Mesenchymal stem cell (in vitro differentiated cells and primary cell): Measurements from ENCODE around the gene BUD13.

ENCODE experiments used
- DNase-seq: peaks from one replicate; pipeline ENCODE4 v3.0.0-alpha.2; 2013
- H2AFZ ChIP-seq: one replicate; pipeline ENCODE4 v1.6.1; 2013; ENCODE audit warnings: low read depth, mild to moderate bottlenecking, control low read depth, inconsistent platforms, low read length, moderate library complexity
- H2AK5ac ChIP-seq: 2 replicates; pipeline ENCODE4 v1.6.1; 2013; ENCODE audit warnings: low read length, moderate library complexity, mild to moderate bottlenecking, inconsistent platforms; ENCODE audit not compliant: severe bottlenecking
- H2BK120ac ChIP-seq: one replicate; pipeline ENCODE4 v1.6.1; 2013; ENCODE audit warnings: low read depth, mild to moderate bottlenecking, inconsistent platforms, low read length, moderate library complexity
- H2BK12ac ChIP-seq, 2 experiments: one replicate each; pipeline ENCODE4 v1.6.1; 2013; ENCODE audit warnings: inconsistent platforms in 2 of 2, low read length in 2 of 2, mild to moderate bottlenecking in 2 of 2, moderate library complexity in 2 of 2, control low read depth in 1 of 2
- H2BK15ac ChIP-seq: one replicate; pipeline ENCODE4 v1.6.1; 2013; ENCODE audit warnings: mild to moderate bottlenecking, low read depth, inconsistent platforms; ENCODE audit not compliant: poor library complexity, severe bottlenecking
- H2BK5ac ChIP-seq: 2 replicates; pipeline ENCODE4 v1.6.1; 2013; ENCODE audit warnings: low read depth, mild to moderate bottlenecking, low read length, control low read depth, inconsistent platforms; ENCODE audit not compliant: poor library complexity, severe bottlenecking
- H3K14ac ChIP-seq, 2 experiments: one replicate each; pipeline ENCODE4 v1.6.1; 2013; ENCODE audit warnings: inconsistent platforms in 2 of 2, low read length in 2 of 2, control low read depth in 1 of 2, mild to moderate bottlenecking in 1 of 2, moderate library complexity in 1 of 2
- H3K18ac ChIP-seq, 2 experiments: one replicate each; pipeline ENCODE4 v1.6.1; 2013; ENCODE audit warnings: inconsistent platforms in 2 of 2, low read length in 2 of 2, control low read depth in 1 of 2, low read depth in 1 of 2, mild to moderate bottlenecking in 1 of 2
- H3K23ac ChIP-seq, 2 experiments: one replicate each; pipeline ENCODE4 v1.6.1; 2013; ENCODE audit warnings: inconsistent platforms in 2 of 2, low read length in 2 of 2, mild to moderate bottlenecking in 2 of 2, moderate library complexity in 2 of 2, control low read depth in 1 of 2
- H3K27ac ChIP-seq: 2 replicates; pipeline ENCODE4 v1.5.1; 2013; ENCODE audit warnings: mild to moderate bottlenecking, moderate library complexity, low read length, control low read depth, inconsistent platforms; ENCODE audit not compliant: poor library complexity, severe bottlenecking
- H3K27me3 ChIP-seq, 2 experiments: 2 replicates each; pipeline versions ENCODE4 v1.6.1 to v1.7.0; 2013; ENCODE audit warnings: low read length in 2 of 2, mild to moderate bottlenecking in 2 of 2, moderate library complexity in 2 of 2, control low read depth in 1 of 2, inconsistent platforms in 1 of 2; ENCODE audit not compliant: control insufficient read depth in 1 of 2, insufficient read depth in 1 of 2
- H3K36me3 ChIP-seq, 2 experiments: 2 replicates each; pipeline versions ENCODE4 v1.6.1 to v1.7.0; 2013; ENCODE audit warnings: low read length in 2 of 2, control low read depth in 1 of 2, inconsistent platforms in 1 of 2, low read depth in 1 of 2, mild to moderate bottlenecking in 1 of 2; ENCODE audit not compliant: insufficient read depth in 2 of 2, control insufficient read depth in 1 of 2
- H3K4ac ChIP-seq, 2 experiments: one replicate each; pipeline ENCODE4 v1.6.1; 2013; ENCODE audit warnings: inconsistent platforms in 2 of 2, low read length in 2 of 2, mild to moderate bottlenecking in 2 of 2, moderate library complexity in 2 of 2, control low read depth in 1 of 2, low read depth in 1 of 2
- H3K4me1 ChIP-seq: 2 replicates; pipeline ENCODE4 v1.6.1; 2013; ENCODE audit warnings: low read depth, low read length, control low read depth; ENCODE audit not compliant: control insufficient read depth, insufficient read depth
- H3K4me2 ChIP-seq: 2 replicates; pipeline ENCODE4 v1.6.1; 2013; ENCODE audit warnings: low read length, mild to moderate bottlenecking, inconsistent platforms; ENCODE audit not compliant: poor library complexity, severe bottlenecking
- H3K4me3 ChIP-seq, 2 experiments: 2 replicates each; pipeline versions ENCODE4 v1.5.1 to v1.7.0; 2013; ENCODE audit warnings: low read length in 2 of 2, mild to moderate bottlenecking in 2 of 2, control low read depth in 1 of 2, low read depth in 1 of 2; ENCODE audit not compliant: insufficient read depth in 1 of 2
- H3K79me1 ChIP-seq: replicated peaks from 2 replicates; pipeline ENCODE4 v1.6.1; 2013; ENCODE audit warnings: mild to moderate bottlenecking, control low read depth, low read length, inconsistent platforms; ENCODE audit not compliant: poor library complexity, severe bottlenecking
- H3K9ac ChIP-seq: 2 replicates; pipeline ENCODE4 v1.7.0; 2013; ENCODE audit warnings: mild to moderate bottlenecking, low read length, moderate library complexity
- H3K9me3 ChIP-seq: 2 replicates; pipeline ENCODE4 v1.7.0; 2013; ENCODE audit warnings: mild to moderate bottlenecking, low read length; ENCODE audit not compliant: control insufficient read depth
- H4K8ac ChIP-seq: one replicate; pipeline ENCODE4 v1.6.1; 2013; ENCODE audit warnings: inconsistent platforms, mild to moderate bottlenecking, low read length, moderate library complexity
- H4K91ac ChIP-seq: one replicate; pipeline ENCODE4 v1.6.1; 2013; ENCODE audit warnings: mild to moderate bottlenecking, low read length, inconsistent platforms
- WGBS: methylation state at CpG from one replicate; pipeline ENCODE4 v1.1.7; 2013; ENCODE audit warnings: mixed read lengths; 5-methylcytosine and 5-hydroxymethylcytosine counted together

BUD13 gene

GRCh38 chr11:116730601-116731000 lies 42.2 kb downstream of the BUD13 start:
- H3K23ac ChIP-seq: no peak overlapping the region
- H2BK5ac ChIP-seq: no peak overlapping the region
- no peaks in the 10 kb centered on the region for H3K36me3 ChIP-seq
- no peak overlapping the region for H3K4ac ChIP-seq
- H3K27me3 ChIP-seq: peaks cover 32 to 54% of the 10 kb centered on the region in 2 experiments
- no peak for DNase-seq
- no peak overlapping the region for H3K18ac ChIP-seq
- no peak overlapping the region for H2BK12ac ChIP-seq
- H3K9ac ChIP-seq: peak overlapping the region; percentile 7
- H2AFZ ChIP-seq: no peak overlapping the region
- H2BK120ac ChIP-seq: no peak overlapping the region
- no peak overlapping the region for H3K27ac ChIP-seq
- H2BK15ac ChIP-seq: no peak overlapping the region
- no peak overlapping the region for H4K91ac ChIP-seq
- H3K79me1 ChIP-seq: no peaks in the 10 kb centered on the region
- H3K4me1 ChIP-seq: peaks cover 19% of the 10 kb centered on the region
- no peak overlapping the region for H3K14ac ChIP-seq
- no peak overlapping the region for H4K8ac ChIP-seq
- H2AK5ac ChIP-seq: no peak overlapping the region
- WGBS: 78% methylated on average over 5 of the region's 6 CpGs
- no peak overlapping the region for H3K4me3 ChIP-seq
- H3K9me3 ChIP-seq: no peaks in the 10 kb centered on the region
- H3K4me2 ChIP-seq: no peak overlapping the region

- no peak overlapping the region for H3K4ac ChIP-seq
- WGBS: 94% methylated on average over 10 of the region's 10 CpGs
- H2BK5ac ChIP-seq: no peak overlapping the region
These were observed 42.6 kb downstream of the BUD13 start for GRCh38 chr11:116730241-116730561.

GRCh38 chr11:116729501-116730240 lies 43.1 kb downstream of the BUD13 start:
- Histone ChIP-seq H2BK5ac (no peak overlapping the region), H2BK15ac (no peak overlapping the region), H3K4me3 (no peak overlapping the region), H3K9ac (no peak overlapping the region), H3K18ac (no peak overlapping the region), H2AK5ac (no peak overlapping the region), H3K4ac (no peak overlapping the region), H3K23ac (no peak overlapping the region), H3K27me3 (peaks cover 32 to 54% of the 10 kb centered on the region in 2 experiments), H4K8ac (no peak overlapping the region), H3K14ac (peak overlapping the region in 1 of 2 experiments; percentile 3), H2BK12ac (no peak overlapping the region), H2AFZ (no peak overlapping the region), H2BK120ac (no peak overlapping the region), H3K9me3 (no peaks in the 10 kb centered on the region), H3K27ac (no peak overlapping the region), H3K79me1 (no peaks in the 10 kb centered on the region), H3K4me1 (peaks cover 21% of the 10 kb centered on the region), H4K91ac (no peak overlapping the region), H3K4me2 (no peak overlapping the region), H3K36me3 (no peaks in the 10 kb centered on the region)
- WGBS: 88% methylated on average over 8 of the region's 8 CpGs
- no peak for DNase-seq

More at GRCh38 chr11:116730241-116730561, 42.6 kb downstream of the BUD13 start:
- Histone ChIP-seq H3K23ac (no peak overlapping the region), H2AFZ (no peak overlapping the region), H3K4me3 (no peak overlapping the region), H3K14ac (no peak overlapping the region), H3K27me3 (peaks cover 32 to 54% of the 10 kb centered on the region in 2 experiments), H2BK120ac (no peak overlapping the region), H2BK12ac (no peak overlapping the region), H4K8ac (no peak overlapping the region), H3K9ac (peak overlapping the region; percentile 7), H3K36me3 (no peaks in the 10 kb centered on the region), H3K27ac (no peak overlapping the region), H3K9me3 (no peaks in the 10 kb centered on the region), H4K91ac (no peak overlapping the region), H3K4me2 (no peak overlapping the region), H3K18ac (no peak overlapping the region), H3K79me1 (no peaks in the 10 kb centered on the region), H2AK5ac (no peak overlapping the region), H3K4me1 (peaks cover 21% of the 10 kb centered on the region), H2BK15ac (no peak overlapping the region)
- no peak for DNase-seq

DNA sequence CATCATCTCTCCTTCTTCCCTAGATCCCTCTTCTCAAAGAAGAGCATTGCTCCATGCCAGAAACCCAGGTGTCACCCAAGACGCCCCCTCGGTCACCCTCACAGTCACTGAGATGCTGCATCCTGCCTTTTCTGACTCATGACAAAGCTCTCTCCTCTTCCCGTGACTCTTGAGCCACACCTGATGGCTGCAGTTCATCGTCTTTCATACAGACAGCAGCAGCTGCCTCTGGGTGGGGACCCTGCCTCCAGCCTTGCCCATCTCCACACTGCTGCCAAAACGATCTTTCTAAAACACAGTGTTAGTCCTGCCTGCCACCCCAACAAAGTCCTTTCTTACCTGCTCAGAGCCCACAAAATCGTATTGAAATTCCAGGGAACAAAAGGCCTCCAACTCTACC lies 44.8 kb downstream of the BUD13 start:
- no peak overlapping the region for H3K23ac ChIP-seq
- no peak overlapping the region for H2BK5ac ChIP-seq
- no peak overlapping the region for H4K91ac ChIP-seq
- H3K79me1 ChIP-seq: no peaks in the 10 kb centered on the region
- H3K18ac ChIP-seq: no peak overlapping the region
- no peak overlapping the region for H2AFZ ChIP-seq
- no peaks in the 10 kb centered on the region for H3K36me3 ChIP-seq
- H4K8ac ChIP-seq: no peak overlapping the region
- no peak overlapping the region for H3K27ac ChIP-seq
- no peak overlapping the region for H3K9ac ChIP-seq
- WGBS: 69% methylated on average over 6 of the region's 6 CpGs
- H3K4me2 ChIP-seq: no peak overlapping the region
- no peak overlapping the region for H2BK12ac ChIP-seq
- no peak overlapping the region for H2BK15ac ChIP-seq
- H2BK120ac ChIP-seq: no peak overlapping the region
- H3K4me1 ChIP-seq: peaks cover 21% of the 10 kb centered on the region
- no peak overlapping the region for H2AK5ac ChIP-seq
- no peak for DNase-seq
- H3K14ac ChIP-seq: no peak overlapping the region
- no peak overlapping the region for H3K4ac ChIP-seq
- H3K9me3 ChIP-seq: no peaks in the 10 kb centered on the region
- H3K4me3 ChIP-seq: no peak overlapping the region
- peaks cover 32 to 55% of the 10 kb centered on the region in 2 experiments for H3K27me3 ChIP-seq
